Mucosa of descending colon (tissue), 3 donors: ENCODE results near the gene GPR12. TPM values are rescaled to one million over a fixed set of nuclear protein-coding genes. Genes with fewer than 3 reads are reported as not detected.

Experiments
- ATAC-seq: fragments of 200-7000 bp; cut with Tn5 transposase; one replicate; pipeline ENCODE4 v1.9.1; 2020; ENCODE audit warnings: mild to moderate bottlenecking, moderate library complexity
- DNase-seq, 3 donors: peaks; one replicate each; pipeline ENCODE4 v3.0.0-alpha.2; 2020
- H3K36me3 ChIP-seq: fragments of 200-600 bp; one replicate; pipeline ENCODE4 v1.8.0; 2021; ENCODE audit warnings: low read depth, mild to moderate bottlenecking
- H3K4me1 ChIP-seq: fragments of 200-600 bp; one replicate; pipeline ENCODE4 v1.8.0; 2021; ENCODE audit warnings: low read depth, mild to moderate bottlenecking
- H3K4me3 ChIP-seq: fragments of 200-600 bp; one replicate; pipeline ENCODE4 v1.8.0; 2021; ENCODE audit warnings: mild to moderate bottlenecking
- H3K9me3 ChIP-seq: fragments of 200-600 bp; one replicate; pipeline ENCODE4 v1.8.0; 2021; ENCODE audit warnings: mild to moderate bottlenecking
- intact Hi-C, 2 donors: fragments of 100-400 bp; cut with DNase I in 1 of 2; cut with micrococcal nuclease in 1 of 2; formaldehyde crosslinking; loops; one replicate each; pipeline versions ENCODE4 v1.11.0 to v1.11.1; 2022; cut with DNase I, micrococcal nuclease
- total RNA-seq, 3 donors: library from RNA; stranded (reverse); fragmentation: NEBNext Ultra II Directional in 2 of 3; extraction: Animal tissue kit (Norgen Biotek cat#: 25700) in 2 of 3; gene quantifications; one replicate each; pipeline versions ENCODE4 v1.2.1 to v1.2.4, GENCODE V29; 2021 to 2023
- TF ChIP-seq, protein P1 (sequence below): fragments of 200-600 bp; IDR thresholded peaks from one replicate; pipeline ENCODE4 v1.8.0; 2022; ENCODE audit warnings: antibody characterized with exemption, mild to moderate bottlenecking
- donor health status: DM: no; HTN: no; CAD: no; lungs with moderate emphysema.
- donor health status: DM: no; HTN: no; CAD: no.
- donor health status: DM: no; HTN: yes; CAD: no.

The GPR12 gene
- total RNA-seq, 3 donors from 2014 or later, result not detected

DNA sequence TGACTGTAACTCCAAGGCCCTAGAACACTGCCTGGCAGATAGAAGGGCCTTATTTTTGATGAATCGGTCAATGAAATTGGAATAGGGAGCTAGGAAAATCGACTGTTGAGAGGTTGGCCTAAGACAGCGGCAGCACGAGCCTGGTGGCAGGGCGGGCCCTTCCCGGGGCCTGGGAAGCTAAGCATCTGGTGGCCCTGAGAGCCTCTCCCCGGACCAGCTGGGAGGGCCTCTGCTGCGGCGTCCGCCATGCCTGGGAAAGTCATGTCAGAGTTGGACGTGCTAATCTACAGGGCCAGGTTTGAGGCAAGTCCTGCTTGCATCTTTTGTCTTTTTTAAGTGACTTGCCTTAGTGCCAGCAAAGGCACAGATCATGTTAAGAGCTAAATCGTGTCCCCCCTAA is 11.2 kb upstream of the GPR12 start:
- ATAC-seq, result no peak
- intact Hi-C loops, result no loop called here

DNA sequence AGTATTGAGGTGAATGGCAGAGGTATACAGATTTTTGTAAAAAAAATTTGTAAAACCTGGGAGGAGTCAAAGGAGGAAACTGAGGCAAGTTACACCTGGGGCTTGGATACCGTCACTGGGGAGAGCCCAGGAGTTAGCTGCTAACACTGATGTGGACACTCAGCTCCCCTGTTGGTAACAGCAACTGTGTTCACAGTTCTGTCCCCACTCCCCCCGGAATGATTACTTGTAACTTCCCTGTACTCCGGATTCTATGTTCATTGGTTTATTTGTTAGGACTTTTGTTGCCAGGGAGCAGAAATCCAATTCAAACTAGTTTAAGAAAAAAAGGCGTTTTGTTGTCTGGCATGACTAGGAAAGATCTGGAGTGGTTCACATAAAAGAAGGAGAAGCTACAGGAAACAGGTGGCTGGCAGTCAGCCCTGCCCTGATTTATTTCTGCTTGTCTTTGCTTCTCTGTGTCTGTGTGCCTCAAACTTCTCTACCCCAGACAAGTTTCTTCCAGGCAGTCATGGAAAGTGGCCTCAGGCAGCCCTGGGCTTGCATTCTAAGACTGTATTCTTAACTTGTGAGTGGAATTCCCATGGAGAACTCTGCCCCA is 2.3 kb upstream of the GPR12 start:
- Histone ChIP-seq H3K4me1 (peaks cover 4% of the 10 kb centered on the region), H3K9me3 (no peaks in the 10 kb centered on the region), H3K4me3 (no peak overlapping the region), H3K36me3 (no peaks in the 10 kb centered on the region)
- TF ChIP-seq, protein P1, sequence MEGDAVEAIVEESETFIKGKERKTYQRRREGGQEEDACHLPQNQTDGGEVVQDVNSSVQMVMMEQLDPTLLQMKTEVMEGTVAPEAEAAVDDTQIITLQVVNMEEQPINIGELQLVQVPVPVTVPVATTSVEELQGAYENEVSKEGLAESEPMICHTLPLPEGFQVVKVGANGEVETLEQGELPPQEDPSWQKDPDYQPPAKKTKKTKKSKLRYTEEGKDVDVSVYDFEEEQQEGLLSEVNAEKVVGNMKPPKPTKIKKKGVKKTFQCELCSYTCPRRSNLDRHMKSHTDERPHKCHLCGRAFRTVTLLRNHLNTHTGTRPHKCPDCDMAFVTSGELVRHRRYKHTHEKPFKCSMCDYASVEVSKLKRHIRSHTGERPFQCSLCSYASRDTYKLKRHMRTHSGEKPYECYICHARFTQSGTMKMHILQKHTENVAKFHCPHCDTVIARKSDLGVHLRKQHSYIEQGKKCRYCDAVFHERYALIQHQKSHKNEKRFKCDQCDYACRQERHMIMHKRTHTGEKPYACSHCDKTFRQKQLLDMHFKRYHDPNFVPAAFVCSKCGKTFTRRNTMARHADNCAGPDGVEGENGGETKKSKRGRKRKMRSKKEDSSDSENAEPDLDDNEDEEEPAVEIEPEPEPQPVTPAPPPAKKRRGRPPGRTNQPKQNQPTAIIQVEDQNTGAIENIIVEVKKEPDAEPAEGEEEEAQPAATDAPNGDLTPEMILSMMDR, result no peak
- intact Hi-C loops, result no loop called here
- no peak for DNase-seq
- no peak for ATAC-seq

More for the DNA sequence above, 11.2 kb upstream of the GPR12 start:
- DNase-seq, result no peak
- TF ChIP-seq, protein P1, result no peak
- no peaks in the 10 kb centered on the region for H3K4me1 ChIP-seq
- no peaks in the 10 kb centered on the region for H3K9me3 ChIP-seq
- H3K36me3 ChIP-seq, result no peaks in the 10 kb centered on the region
- no peak overlapping the region for H3K4me3 ChIP-seq

DNA sequence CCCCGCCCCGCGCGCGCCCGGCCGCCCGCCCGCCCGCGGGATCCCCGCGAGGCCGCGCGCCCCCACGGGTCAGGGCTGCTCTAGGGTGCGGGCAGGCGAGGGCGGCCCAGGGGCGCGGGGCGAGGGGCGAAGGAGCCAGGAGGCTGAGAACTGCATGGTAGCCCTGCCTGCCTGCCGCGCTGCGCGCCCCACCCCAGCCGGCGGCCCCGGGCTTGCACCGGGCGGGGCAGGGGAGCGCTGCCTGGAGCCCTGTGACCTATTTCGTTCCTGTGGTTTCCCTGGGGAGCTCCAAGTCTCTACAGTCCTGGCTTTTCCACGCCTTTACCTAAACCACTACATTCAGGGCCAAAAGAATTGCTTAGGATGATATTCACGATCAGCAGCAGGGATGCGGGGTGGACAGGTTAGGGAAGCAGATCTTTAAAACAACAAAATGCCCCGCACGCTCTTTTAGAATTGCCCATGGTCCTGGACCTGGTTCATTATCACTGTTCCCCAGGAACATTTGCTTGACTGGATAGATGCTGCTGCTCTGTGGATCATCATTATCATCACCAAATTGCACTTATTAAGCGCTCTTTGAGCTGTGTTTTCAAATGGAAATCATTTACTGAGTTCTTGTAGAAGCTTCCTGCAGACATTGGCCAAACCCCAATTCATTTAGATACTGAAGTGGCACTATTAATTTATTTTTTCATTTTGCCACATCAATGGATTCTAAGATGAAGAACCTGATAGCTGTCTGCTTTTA is 421 bp upstream of the GPR12 start:
- ATAC-seq (no peak), DNase-seq (no peak)
- H3K9me3 ChIP-seq, result no peaks in the 10 kb centered on the region
- intact Hi-C loops, result no loop called here
- no peak overlapping the region for H3K4me3 ChIP-seq
- H3K36me3 ChIP-seq, result no peaks in the 10 kb centered on the region
- TF ChIP-seq, protein P1, result no peak
- H3K4me1 ChIP-seq, result peaks cover 4% of the 10 kb centered on the region

DNA sequence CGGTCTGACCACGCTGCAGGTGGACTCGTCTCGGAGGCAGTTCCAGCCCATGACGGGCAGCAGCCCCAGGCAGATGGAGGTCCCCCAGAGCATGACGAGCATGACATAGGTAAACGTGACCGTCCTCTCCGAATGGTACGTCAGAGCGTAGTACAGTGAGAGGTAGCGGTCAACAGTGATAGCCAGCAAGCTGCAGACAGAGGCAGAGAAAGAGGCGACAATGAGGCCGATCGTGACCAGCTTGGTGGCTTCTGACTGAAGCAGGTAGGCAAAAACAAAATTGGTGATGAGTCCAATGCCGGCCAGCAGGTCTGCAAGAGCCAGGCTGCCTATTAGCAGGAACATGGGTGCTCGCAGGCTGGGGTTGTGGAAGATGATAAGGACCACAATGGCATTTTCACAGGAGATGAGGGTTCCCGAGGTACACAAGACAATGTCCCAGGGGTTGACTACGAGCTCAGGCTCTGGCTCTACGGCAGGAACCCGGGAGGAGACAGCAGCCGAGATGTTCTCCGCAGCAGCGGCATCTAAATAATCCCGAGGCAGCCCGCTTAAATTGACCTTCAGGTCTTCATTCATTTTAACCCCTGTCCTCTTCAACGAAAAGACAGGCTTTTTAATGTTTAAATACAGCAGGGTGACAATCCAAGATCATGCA is 1.2 kb downstream of the GPR12 start:
- no peak for DNase-seq
- Histone ChIP-seq H3K36me3 (no peaks in the 10 kb centered on the region), H3K9me3 (no peaks in the 10 kb centered on the region), H3K4me1 (peaks cover 4% of the 10 kb centered on the region), H3K4me3 (no peak overlapping the region)
- intact Hi-C loops, result no loop called here
- ATAC-seq, result no peak
- TF ChIP-seq, protein P1, result no peak

DNA sequence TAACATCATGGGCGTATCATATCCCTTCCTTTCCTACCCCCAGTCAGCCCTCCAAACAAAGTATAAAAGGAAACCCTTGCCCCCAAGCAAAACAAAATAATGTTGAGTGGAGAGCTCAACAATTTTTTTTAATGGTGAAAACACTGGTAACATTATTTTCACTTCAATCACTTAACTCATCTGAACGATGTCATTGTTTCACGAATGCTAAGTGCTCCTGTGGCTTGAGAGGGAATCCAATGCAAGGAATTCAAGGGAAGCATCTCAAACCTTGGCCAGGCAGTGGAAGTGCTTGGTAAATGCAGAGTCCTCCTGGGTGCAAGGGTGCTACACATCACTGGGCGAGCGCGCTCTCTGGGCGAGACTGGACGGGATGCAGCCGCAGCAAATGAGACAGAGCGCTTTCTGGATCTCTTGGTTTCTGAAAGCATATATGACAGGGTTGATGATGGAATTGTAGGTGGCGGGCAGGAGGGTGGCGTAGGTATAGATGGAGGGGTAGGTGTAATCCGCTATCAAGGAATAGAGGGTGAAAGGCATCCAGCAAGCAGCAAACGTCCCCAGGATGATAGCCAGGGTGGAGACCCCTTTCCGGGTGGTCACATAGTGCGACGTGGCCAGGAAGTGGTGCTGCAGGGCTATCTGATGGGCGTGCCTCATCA is 2.0 kb downstream of the GPR12 start:
- peaks cover 4% of the 10 kb centered on the region for H3K4me1 ChIP-seq
- ATAC-seq (no peak), DNase-seq (no peak)
- no peak overlapping the region for H3K4me3 ChIP-seq
- H3K36me3 ChIP-seq, result no peaks in the 10 kb centered on the region
- intact Hi-C loops, result no loop called here
- TF ChIP-seq, protein P1, result no peak
- H3K9me3 ChIP-seq, result no peaks in the 10 kb centered on the region
